ENCODE measurements around the gene EXOSC9.

GRCh38 chr4:121777625-121778024 lies 23.5 kb upstream of the EXOSC9 start:
- TF ChIP-seq, protein P1, sequence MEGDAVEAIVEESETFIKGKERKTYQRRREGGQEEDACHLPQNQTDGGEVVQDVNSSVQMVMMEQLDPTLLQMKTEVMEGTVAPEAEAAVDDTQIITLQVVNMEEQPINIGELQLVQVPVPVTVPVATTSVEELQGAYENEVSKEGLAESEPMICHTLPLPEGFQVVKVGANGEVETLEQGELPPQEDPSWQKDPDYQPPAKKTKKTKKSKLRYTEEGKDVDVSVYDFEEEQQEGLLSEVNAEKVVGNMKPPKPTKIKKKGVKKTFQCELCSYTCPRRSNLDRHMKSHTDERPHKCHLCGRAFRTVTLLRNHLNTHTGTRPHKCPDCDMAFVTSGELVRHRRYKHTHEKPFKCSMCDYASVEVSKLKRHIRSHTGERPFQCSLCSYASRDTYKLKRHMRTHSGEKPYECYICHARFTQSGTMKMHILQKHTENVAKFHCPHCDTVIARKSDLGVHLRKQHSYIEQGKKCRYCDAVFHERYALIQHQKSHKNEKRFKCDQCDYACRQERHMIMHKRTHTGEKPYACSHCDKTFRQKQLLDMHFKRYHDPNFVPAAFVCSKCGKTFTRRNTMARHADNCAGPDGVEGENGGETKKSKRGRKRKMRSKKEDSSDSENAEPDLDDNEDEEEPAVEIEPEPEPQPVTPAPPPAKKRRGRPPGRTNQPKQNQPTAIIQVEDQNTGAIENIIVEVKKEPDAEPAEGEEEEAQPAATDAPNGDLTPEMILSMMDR (IDR thresholded peaks at IDR 0.05) = no peak
- TF ChIP-seq POLR2A (IDR thresholded peaks at IDR 0.05) = no peak
